H1 (cell line): ENCODE results near the gene VHLL.

ENCODE experiments used
- CTBP2 ChIP-seq: IDR thresholded peaks from 2 replicates; pipeline ENCODE4 v1.7.0; 2011; ENCODE audit warnings: borderline replicate concordance, mild to moderate bottlenecking, moderate library complexity, mixed read lengths, low read length; ENCODE audit not compliant: insufficient read depth, insufficient read length
- CTCF ChIP-seq, 3 experiments: IDR thresholded peaks; 1 replicate in 2 of 3; 2 replicates in 1 of 3; pipeline versions ENCODE4 v1.5.1 to v1.6.1; 2011; ENCODE audit warnings: low read length in 3 of 3, mild to moderate bottlenecking in 3 of 3, inconsistent platforms in 2 of 3, low read depth in 1 of 3, moderate library complexity in 1 of 3; ENCODE audit not compliant: insufficient read depth in 1 of 3; ENCODE audit errors: control extremely low read depth in 1 of 3
- EZH2 ChIP-seq: fragments of 200-600 bp; sonication (generic); IDR thresholded peaks from 2 replicates; pipeline ENCODE4 v1.7.1; 2012; ENCODE audit warnings: low read depth, mild to moderate bottlenecking, moderate library complexity, low read length, inconsistent platforms; ENCODE audit not compliant: severe bottlenecking
- GTF2F1 ChIP-seq: IDR thresholded peaks from 2 replicates; pipeline ENCODE4 v1.6.1; 2012; ENCODE audit warnings: low read depth, low read length, improper control_type of control experiment, borderline replicate concordance
- NRF1 ChIP-seq: IDR thresholded peaks from 2 replicates; pipeline ENCODE4 v1.6.1; 2011; ENCODE audit warnings: mild to moderate bottlenecking, low read depth, low read length, improper control_type of control experiment

- TF ChIP-seq EZH2 (no peak), NRF1 (no peak), GTF2F1 (no peak), CTBP2 (no peak), CTCF (IDR thresholded peaks at IDR 0.05; ENCODE audit: control extremely low read depth in 1 of 3, insufficient read depth in 1 of 3, low read depth in 1 of 3, low read length in 3 of 3) (no peak)
Observed at GRCh38 chr1:156283521-156283920, 15.6 kb downstream of the VHLL start.
